Left lobe of liver (tissue), 2 donors: ENCODE data around the gene TRIM47. TPM values are rescaled to one million over a fixed set of nuclear protein-coding genes. Genes with fewer than 3 reads are reported as not detected.

Experiments
- ATAC-seq: fragments of 200-7000 bp; cut with Tn5 transposase; one replicate; pipeline ENCODE4 v1.9.1; 2020; ENCODE audit warnings: mild to moderate bottlenecking, moderate library complexity
- DNase-seq: peaks from one replicate; pipeline ENCODE4 v3.0.0-alpha.2; 2020; ENCODE audit warnings: low spot score
- total RNA-seq: library from RNA; stranded (reverse); gene quantifications from one replicate; pipeline ENCODE4 v1.2.1, GENCODE V29; 2021
- donor health status: DM: no; HTN: no; CAD: no; lungs with moderate emphysema.
- donor health status: DM: no; HTN: yes; CAD: no.

The TRIM47 gene, protein sequence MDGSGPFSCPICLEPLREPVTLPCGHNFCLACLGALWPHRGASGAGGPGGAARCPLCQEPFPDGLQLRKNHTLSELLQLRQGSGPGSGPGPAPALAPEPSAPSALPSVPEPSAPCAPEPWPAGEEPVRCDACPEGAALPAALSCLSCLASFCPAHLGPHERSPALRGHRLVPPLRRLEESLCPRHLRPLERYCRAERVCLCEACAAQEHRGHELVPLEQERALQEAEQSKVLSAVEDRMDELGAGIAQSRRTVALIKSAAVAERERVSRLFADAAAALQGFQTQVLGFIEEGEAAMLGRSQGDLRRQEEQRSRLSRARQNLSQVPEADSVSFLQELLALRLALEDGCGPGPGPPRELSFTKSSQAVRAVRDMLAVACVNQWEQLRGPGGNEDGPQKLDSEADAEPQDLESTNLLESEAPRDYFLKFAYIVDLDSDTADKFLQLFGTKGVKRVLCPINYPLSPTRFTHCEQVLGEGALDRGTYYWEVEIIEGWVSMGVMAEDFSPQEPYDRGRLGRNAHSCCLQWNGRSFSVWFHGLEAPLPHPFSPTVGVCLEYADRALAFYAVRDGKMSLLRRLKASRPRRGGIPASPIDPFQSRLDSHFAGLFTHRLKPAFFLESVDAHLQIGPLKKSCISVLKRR
- total RNA-seq = 24.3 TPM

DNA sequence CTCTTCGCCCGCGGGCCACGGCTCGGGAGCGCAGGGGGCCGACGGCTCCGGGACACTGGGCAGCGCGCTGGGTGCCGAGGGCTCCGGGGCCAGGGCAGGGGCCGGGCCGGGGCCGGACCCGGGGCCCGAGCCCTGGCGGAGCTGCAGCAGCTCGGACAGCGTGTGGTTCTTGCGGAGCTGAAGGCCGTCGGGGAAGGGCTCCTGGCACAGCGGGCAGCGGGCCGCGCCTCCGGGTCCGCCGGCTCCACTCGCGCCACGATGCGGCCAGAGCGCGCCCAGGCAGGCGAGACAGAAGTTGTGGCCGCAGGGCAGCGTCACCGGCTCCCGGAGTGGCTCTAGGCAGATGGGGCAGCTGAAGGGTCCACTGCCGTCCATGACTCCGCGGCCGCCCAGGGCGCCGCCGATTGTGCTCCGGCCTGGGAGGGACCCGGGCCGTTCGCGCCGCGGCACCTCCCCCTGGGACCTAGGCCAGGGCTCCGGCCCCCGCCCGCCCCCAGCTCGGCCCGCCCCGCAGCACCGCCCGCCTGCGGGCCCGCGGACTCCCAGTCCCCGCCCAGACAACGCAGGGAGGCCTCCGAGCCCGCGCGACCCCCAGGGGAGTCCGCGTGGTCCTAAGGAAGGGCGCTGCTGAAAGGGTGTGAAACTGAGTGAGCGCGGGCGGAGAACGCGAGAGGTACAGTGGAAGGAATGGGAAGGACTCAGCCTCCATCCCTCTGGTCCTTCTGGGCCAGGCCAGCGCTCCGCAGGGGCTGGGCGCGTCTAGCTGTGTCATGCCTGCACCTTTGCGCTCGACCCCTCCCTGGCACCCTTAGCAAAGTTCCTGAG is at the start of gene TRIM47:
Gene TRIM47, minus strand, starts transcription at position 408 of the 825 bp plus-strand sequence. Its CDS starts 33 bp downstream, at position 375.
- DNase-seq (peak; percentile 83), ATAC-seq (peak; percentile 68)

DNA sequence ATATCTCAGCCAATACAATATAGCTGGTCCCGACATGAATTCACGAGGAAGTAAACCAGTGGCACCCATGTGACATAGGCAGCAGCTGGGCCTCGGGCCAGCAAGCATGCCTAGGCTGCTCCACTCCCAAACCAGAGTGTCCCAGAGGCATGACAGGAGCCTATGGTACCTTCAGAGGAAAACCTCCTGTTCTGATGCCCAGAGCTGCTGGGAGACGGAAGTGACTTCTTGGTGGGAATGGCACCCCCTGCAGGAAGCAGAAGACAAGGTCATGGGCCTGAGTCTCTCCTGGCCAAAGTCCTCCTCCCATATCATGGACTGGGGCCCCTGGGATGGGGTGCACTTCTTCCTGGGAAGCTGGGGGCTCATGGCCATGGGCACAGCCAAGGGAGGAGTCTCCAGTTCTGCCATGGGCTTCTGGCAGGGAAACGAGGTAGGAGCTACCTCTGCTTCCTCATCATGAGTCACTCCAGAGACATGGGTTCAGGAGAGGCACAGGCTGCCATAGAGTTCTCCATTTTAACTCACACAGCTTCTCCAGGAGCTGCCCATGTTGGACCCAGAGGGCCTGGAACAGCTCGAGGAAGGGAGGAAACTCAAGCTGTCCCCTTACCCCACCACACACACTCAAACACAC is 49.0 kb upstream of the TRIM47 start:
- peak; percentile 38 for ATAC-seq
- no peak for DNase-seq

DNA sequence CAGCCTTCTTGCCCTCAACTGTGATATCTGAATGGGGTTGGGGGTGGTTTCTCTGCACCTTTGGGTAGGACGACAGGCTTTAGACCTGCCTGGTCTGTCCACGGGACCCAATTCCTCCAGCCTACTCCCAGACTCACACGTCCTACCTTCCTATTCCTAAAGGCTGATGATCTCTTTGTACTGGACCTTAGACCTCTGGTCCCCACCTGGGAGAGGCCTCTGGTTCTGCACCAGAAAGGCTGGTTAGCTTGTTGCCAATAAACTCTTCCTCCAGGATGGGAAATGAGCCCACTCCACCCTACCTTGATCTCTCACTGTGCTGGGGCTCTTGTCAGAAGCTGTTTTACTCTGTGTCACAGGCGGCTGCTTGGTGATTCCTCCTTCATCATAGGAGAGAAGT is 48.1 kb upstream of the TRIM47 start:
- ATAC-seq (no peak), DNase-seq (no peak)

DNA sequence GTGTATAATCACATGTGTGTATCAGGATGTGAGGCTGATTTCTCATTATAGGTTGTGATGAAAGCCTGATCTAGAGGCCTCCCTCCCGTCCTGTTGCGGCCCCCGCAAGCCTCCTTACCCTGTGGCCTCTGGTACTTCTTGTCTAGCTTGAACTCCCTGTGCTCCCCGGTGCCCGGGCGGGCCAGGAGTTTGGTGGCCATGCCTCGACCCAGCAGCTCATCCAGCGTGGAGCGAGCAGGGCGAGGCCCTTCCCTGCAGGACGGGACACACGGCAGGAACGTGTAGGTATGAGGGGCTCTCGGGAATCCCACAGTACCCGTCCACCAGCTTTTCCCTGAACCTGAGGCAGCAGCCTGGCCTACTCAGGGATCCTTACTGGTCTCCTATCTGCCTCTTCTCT is 47.5 kb upstream of the TRIM47 start:
- DNase-seq (no peak), ATAC-seq (no peak)

DNA sequence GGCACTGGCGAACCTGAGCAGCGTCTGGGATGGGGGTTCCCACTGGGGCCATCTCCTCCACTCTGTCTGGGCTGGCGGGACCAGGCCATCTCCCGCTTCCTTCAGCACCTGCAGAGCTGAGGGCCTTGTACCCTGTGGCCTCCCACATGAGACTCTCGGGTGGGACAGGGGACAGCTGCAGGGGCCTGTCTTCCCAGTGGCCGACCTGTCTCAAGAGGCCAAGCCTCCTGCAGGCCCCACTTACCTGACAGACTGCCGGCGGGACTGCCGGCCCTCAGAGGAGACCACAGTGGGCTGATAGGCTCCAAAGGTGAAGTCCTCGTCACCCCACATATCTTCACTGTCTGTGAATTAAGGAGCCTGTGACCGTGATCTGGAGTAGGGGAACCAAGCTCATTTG is 46.7 kb upstream of the TRIM47 start:
- ATAC-seq (no peak), DNase-seq (no peak)

DNA sequence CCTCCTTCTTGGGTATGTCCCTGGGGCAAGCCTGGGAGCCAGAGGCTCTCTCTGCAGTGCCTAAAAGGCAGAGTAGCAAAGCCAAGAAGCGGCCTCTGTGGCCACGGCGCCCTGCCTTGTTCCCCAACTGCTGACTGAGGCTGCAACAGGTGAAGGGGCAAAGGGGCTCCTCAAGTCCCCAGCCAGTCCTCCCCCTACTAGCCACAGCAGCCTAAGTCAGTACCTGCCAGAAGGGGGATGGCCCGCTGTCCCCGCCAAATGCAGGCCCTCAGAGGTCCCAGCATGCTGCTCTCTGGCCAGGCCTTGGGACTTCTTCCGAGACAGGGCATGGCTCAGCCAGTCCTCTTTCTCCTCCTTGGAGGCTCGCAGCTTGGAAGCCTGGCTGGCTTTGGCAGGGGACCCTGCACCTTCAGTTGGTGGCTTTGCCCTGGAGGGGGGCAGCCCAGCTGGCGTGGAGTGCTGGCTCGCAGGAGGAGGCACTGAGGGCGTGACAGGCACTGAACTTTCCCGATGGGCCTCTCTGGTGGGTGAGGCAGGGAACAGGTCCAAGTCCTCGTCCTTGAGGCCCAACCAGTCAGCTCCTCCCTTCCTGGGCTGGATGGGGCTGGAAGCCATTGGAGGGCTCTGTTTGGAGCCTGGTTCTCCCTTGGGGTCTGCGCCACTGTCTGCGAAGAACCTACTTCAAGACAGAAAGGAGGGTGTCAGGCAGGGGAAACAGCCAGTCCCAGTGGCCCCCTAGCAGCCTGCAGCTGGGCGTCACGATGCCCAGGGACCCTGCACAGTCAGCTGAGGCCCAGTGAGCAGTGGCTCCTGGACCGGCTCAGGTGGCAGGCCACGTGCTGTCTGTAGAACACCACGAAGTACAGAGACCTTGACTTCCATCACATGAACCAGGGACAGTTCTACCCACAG is 44.8 kb upstream of the TRIM47 start:
- ATAC-seq (no peak), DNase-seq (no peak)

DNA sequence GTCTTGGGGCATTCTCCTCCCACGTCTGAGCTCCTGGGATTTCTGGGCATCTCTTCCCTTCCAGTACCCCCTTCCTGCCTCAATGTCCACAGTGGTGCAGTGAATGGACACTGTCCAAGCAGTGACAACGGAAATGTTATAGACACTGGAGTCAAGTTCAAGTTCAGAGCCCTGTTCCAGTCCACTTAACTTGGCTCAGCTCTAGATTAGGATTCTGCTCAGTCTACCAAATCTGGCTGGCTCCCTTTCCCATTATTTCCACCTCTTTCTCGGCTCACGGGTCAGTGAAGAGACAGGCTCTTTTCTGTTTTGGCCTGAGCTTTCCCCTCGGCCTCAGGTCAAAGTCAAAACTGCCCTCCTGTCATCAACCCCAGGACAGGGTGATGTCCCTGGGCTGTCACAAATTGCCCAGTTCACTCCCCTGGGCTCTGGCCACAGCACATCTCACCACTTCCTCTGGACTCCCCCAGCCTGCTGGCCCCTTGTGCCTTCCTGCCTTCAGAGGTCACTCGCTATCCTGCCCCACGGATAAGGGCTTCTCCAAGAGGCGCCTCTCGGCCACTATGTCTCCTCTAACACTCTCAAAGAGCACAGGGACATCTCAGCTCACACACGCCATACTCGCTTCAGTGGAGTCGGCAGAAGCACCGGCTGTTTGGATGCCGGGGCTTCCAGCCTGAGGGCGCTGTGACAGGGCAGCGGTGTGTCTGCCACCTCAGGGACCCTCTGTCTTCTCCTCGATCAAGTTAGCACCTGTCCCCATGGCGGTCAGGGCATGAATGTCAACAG is 44.0 kb upstream of the TRIM47 start:
- DNase-seq = peak; percentile 66

DNA sequence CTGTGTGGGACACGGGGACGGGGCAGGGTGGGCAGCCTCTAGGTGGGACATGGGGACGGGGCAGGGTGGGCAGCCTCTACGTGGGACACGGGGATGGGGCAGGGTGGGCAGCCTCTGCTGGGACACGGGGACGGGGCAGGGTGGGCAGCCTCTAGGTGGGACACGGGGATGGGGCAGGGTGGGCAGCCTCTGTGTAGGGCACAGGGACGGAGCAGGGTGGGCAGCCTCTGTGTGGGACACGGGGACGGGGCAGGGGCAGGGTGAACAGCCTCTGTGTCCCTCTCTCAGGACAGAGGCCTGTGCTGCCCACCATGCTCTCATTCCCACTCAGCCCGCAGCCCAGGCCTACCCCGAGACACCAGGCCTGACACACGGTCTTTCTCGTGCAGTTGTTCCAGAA is 43.2 kb upstream of the TRIM47 start:
- no peak for DNase-seq
- ATAC-seq = no peak

More for the DNA sequence above, 44.0 kb upstream of the TRIM47 start:
- peak; percentile 89 for ATAC-seq

DNA sequence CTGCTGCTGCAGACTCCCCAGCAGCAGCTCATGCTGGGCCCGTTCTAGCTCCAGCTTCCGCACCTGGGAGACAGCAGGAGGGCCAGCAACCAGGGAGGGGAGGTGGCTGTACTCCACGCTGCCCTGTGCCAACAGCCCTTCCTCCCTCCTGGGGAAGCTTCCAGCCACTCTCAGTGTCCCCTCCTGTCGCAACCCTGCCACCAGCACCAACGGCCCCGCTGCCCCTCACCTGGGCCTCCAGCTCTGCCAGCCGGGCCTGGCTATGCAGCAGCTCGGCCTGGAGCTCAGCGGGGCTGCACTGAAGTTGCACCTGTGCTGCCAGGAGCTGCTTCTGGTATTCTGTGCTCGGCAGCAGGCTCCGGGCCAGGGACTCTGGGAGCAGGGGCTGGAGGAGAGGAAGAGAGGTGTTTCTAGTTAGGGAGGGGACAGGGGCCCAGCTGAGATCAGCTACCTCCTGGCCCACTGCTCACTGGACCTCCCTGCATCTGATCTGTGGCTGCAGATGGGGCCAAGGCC is 41.7 kb upstream of the TRIM47 start:
- no peak for DNase-seq
- no peak for ATAC-seq

DNA sequence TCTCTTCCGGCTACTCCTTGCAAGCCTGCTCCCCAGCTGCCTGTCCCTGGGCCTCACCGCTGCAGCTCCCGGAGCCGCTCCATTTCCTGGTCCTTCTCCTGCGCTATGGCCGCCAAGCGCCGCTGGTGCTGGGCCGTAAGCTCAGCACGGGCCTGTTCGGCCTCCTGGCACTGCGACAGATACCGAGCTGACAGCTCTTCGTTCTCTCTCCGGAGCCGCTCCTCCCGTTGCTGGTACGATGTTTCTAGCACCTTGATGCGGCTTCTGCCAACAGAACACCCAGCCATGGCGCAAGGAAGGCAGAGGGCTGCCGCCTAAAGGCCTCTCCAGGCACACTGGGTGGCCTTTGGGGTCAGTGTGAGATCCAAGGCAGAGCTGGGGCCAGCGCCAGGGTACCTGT is 41.2 kb upstream of the TRIM47 start:
- no peak for DNase-seq

DNA sequence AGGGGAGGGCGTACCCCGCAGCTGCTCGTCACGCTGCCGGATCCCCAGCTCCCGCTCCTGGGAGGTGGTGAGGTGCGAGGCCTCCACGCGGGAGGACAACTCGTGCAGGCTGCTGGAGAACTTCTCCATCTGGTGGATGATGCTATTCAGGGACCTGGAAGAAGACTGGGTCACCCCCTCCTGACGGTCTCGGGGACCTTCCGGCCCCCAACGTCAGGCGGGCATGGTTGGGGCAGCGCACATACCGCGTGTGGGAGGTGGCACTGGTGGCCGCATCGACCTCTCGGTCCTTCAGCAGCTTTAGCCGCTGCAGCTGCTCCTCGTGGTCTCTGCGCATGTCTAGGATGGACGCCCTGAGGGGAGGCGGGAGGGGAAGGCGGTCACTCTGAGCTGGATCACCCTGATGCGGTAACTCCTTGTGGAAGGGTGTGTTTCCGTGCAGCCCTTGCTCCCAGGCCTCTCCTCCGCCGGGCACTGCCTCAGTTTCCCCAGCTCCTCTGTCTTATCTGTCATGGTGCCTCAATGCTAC is 39.6 kb upstream of the TRIM47 start:
- ATAC-seq = no peak
- no peak for DNase-seq

More for the DNA sequence above, 41.2 kb upstream of the TRIM47 start:
- ATAC-seq = no peak

DNA sequence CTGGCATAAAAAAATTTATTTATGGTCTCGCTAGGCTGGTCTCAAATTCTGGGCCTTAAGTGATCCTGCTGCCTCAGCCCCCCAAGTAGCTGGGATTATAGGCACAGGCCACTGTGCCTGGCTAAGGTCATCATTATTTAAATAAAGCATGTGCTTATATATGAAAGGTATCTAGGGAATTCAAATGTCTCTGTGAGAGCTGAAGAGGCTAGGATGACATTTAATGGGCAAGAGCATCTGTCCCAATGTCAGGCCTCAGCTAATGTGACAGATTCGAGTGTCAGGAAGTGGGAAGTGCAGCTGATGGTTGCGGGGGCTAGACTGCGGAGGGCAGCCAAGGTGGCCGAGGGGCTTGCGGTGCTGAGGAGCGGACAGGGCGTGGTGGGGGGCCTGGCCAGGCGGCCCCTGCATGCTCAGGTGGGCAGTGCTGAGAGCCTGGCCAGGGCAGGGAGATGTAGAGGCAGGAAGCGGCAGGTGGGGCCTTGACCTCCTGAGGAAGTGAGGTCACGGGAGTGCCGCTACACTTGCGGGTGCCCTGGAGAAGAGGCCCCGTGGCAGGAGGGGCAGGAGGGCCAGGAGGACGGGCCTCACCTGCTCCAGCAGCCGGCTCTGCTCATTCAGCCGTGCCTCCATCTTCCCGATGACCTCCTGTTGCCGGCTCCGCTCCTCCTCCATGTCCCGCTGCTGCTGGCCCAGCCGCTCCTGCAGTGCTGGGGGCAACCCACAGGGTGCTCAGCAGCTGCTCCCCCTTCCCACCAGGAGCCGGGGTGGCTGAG is 38.9 kb upstream of the TRIM47 start:
- no peak for DNase-seq

DNA sequence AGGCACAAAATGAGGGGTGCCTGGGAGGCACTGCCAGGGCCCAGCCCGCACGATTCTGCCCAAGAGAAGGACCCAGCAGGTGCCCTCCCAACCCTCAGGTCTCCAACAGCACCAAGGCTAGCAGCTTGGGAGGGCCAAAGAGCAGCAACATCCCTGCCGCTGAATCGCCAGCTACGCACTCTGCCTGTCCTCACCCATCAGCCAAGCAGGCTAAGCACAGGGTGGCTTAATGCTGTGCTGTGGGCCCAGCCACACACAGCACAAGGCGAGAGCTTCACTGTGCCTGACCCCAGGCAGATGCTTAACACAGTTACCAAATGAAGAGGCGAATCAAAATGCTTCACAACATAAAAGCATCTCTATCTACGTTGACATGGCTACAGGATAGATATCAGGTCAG is 36.9 kb upstream of the TRIM47 start:
- DNase-seq (no peak), ATAC-seq (no peak)

More for the DNA sequence above, 38.9 kb upstream of the TRIM47 start:
- ATAC-seq = no peak

DNA sequence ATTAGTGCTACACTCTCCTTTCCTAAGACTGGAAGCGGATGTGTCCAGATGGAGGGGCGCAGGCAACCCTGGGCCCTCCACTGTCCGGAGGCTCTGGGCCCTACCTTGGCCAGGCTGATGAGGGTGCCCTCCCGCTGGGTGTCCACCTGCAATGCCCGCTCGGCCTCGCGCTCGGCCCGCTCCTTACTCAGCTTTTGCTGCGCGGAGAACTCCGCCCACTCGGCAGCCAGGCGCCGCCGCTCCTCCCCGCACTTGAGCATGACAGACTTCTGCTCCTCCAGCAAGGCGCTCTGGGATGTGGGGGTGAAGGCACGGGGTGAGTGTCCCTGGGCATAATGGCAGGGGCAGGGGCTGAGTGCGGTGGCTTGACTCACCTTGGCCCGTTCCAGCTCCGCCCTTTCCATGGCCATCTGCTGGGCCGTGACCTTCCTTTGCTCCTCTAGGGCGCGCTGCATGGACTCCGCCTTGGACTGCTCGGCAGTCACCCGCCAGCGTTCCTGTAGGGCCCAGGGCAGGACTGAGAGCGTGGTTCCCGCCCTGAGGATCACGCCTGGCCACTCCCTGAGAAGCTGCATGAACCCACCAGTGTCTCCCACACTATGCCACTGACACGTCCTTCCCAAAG is 36.4 kb upstream of the TRIM47 start:
- DNase-seq (no peak), ATAC-seq (no peak)

DNA sequence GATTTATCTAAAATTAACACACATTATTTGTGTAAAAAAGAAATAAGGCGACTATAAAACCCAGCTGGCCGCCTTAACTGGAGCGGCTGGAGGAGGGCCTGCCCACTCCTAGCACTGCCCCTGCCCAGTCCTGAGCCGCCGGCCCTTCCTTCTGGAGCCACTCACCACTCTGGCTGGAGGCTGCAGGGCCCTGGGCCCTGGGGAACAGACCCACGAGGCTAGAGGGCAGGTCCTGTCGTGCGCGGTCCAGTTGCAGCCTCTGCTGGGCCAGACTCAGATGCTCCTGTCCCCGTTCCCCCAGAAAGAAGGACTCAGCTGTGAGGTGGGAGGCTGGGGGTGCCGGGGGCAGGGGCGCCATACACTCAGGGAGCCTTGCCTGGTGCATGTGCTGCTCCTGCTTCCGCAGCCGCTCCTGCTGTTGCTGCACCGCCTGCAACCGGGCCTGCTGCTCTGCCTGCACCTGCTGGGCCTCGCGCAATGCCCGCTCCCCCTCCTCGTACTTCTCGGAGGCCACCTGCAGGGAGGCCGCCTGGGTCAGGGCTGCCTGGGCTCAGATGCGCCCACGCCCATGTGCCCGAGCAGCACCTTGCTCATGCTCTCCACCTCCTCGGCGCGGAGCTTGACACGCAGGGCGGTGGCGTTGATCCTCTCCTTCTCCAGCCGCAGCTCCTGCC is 35.3 kb upstream of the TRIM47 start:
- ATAC-seq (no peak), DNase-seq (no peak)

DNA sequence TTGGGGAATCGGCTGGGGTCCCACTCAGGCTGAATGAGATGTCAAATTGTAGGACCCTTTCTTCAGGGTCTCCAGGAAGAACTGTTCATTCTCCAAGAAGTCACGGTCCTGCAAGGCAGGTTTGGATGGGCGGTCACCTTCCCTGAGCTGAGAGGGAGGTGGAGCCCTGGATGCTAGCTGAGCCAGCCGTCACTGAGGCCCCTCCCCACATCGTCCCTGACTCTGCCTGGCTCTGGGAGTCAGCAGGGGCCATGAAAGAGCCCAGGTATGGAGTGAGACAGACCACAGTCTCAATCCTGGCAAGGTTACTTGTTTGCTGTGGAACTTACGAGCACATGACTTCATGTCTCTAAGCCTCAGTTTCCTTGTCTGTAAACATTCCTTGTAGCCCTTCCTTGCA is 32.3 kb upstream of the TRIM47 start:
- no peak for DNase-seq
- no peak for ATAC-seq

DNA sequence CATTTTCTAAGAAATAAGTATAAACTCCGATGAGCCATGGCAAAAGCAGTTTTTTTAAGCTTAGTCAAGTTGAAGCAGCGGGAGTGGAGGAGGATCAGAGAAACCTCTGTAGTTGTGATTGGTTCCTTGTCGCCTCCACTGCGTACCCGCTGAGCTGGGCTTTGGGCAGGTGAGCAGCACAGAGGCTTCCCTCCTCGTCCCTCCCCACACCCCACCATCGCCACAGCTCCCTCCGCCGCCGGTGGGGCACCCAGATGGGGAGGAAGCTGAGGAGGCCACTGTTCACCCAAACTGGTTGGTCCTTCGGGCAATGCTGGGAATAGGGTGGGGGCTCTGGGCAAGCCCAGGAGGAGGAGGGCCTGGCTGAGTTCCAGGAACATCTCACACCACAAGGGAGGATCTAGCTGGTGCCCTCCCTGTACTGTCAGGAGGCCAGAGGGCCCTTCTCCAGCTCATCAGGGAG is 31.5 kb upstream of the TRIM47 start:
- ATAC-seq (no peak), DNase-seq (no peak)
